Cardiac muscle cell (in vitro differentiated cells and primary cell): Measurements from ENCODE around the gene ALOX5. TPM values are rescaled to one million over a fixed set of nuclear protein-coding genes. Genes with fewer than 3 reads are reported as not detected.

Source experiments
- DNase-seq, 2 donors: peaks; one replicate each; pipeline versions ENCODE4 v3.0.0 to v3.0.0-alpha.2; 2010 to 2017; ENCODE audit warnings: low read depth in 1 of 2, low spot score in 1 of 2
- H3K27ac ChIP-seq: fragments of 200-600 bp; sonication (generic); 2 replicates; pipeline ENCODE4 v1.5.1; 2016
- H3K27me3 ChIP-seq: fragments of 200-600 bp; sonication (generic); 2 replicates; pipeline ENCODE4 v1.6.0; 2016; ENCODE audit warnings: control low read depth
- H3K36me3 ChIP-seq: fragments of 200-600 bp; sonication (generic); 2 replicates; pipeline ENCODE4 v1.5.1; 2016; ENCODE audit warnings: control low read depth
- H3K4me1 ChIP-seq: fragments of 200-600 bp; sonication (generic); 2 replicates; pipeline ENCODE4 v1.8.1; 2017; ENCODE audit warnings: low read depth, mild to moderate bottlenecking, mixed run types
- H3K4me3 ChIP-seq: fragments of 200-600 bp; sonication (generic); 2 replicates; pipeline ENCODE4 v1.5.1; 2016; ENCODE audit warnings: mild to moderate bottlenecking
- H3K9me3 ChIP-seq: fragments of 200-600 bp; sonication (generic); 2 replicates; pipeline ENCODE4 v1.5.1; 2017; ENCODE audit warnings: low read depth, mild to moderate bottlenecking, control low read depth
- polyA plus RNA-seq: library from polyadenylated mRNA; unstranded; fragments of >200 nt; fragmentation: Nextera tagmentation; extraction: Ambion mirVana; gene quantifications from 2 replicates; pipeline ENCODE4 v1.2.1, GENCODE V29; 2016
- total RNA-seq: library from RNA; depleted of rRNA; stranded (reverse); fragments of >200 nt; gene quantifications from 2 replicates; pipeline ENCODE4 v1.2.3, GENCODE V29; 2016
- TF ChIP-seq, protein P1 (sequence below): IDR thresholded peaks from 2 replicates; pipeline ENCODE4 v1.5.1; 2012; ENCODE audit warnings: low read depth, mild to moderate bottlenecking, low read length

The ALOX5 gene
- total and polyA plus RNA-seq, 2 experiments from 2014 or later = 0.06 to 0.48 TPM

DNA sequence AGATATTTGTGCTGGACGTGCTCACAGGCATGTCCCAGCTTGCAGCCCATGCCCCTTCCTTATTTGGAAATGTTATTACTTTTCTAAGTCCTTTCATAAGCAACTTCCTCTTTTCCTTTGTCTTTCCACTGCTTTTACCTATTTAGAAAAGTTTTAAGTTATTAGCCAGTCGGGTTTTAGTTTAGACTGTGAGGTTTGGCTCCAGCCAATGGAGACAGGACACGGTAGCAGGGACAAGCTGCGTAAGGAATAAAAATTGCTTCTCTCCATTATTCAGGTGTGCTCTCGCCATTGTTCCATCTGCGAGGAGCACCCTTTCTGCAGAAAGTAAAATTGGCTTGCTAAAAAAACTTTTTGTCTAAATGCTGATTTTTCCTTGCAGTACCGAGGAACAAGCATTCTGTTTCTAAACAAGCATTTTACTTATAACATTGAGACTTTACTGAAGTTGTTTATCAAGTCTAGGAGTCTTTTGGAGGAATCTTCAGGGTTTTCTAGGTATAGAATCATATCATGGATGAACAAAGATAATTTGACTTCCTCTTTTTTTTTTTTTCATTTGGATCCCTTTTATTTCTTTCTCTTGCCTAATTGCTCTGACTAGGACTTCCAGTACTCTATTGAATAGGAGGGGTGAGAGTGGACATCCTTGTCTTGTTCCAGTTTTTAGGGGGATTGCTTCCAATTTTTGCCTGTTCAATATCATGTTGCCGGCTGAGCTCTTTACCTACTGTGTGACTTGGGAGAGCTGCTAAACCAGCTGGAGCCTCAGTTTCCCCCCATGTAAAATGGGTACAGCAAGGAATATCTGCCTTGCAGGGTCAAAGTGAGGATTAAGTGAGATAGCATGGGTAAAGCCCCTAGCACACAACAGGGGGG is 63.8 kb downstream of the ALOX5 start:
- Histone ChIP-seq H3K27ac (no peak overlapping the region), H3K36me3 (no peaks in the 10 kb centered on the region), H3K27me3 (no peaks in the 10 kb centered on the region), H3K9me3 (no peaks in the 10 kb centered on the region), H3K4me1 (no peaks in the 10 kb centered on the region), H3K4me3 (no peak overlapping the region)
- no peak for DNase-seq
- TF ChIP-seq, protein P1, sequence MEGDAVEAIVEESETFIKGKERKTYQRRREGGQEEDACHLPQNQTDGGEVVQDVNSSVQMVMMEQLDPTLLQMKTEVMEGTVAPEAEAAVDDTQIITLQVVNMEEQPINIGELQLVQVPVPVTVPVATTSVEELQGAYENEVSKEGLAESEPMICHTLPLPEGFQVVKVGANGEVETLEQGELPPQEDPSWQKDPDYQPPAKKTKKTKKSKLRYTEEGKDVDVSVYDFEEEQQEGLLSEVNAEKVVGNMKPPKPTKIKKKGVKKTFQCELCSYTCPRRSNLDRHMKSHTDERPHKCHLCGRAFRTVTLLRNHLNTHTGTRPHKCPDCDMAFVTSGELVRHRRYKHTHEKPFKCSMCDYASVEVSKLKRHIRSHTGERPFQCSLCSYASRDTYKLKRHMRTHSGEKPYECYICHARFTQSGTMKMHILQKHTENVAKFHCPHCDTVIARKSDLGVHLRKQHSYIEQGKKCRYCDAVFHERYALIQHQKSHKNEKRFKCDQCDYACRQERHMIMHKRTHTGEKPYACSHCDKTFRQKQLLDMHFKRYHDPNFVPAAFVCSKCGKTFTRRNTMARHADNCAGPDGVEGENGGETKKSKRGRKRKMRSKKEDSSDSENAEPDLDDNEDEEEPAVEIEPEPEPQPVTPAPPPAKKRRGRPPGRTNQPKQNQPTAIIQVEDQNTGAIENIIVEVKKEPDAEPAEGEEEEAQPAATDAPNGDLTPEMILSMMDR = no peak

DNA sequence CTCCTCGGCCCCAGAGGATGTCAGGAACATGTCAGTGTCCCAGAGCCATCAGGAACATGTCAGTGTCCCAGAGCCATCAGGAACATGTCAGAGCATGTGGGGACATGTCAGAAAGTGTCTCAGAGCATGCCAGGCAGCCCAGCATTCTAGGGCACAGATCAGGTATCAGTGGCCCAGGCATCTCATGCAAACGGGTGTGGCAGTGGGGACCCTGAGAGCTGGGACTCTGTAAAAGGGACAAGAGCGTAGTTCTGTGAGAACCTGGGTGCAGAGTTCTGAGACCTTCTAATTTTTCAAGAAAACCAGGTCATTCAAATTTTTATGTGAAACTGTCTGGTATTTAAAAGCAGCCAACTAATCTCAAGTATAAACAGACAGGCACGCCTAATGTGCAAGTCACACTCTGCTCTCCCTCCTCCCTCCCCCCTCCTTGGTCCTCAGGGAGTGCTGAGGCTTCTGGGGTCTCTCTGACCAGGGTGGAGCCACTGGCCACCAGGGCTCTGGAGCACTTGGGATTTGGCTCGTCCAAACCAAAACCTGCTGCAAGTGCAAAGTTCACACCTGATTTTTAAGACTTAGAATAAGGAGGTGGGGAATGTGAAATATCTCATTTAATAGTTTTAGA is 64.6 kb downstream of the ALOX5 start:
- Histone ChIP-seq H3K9me3 (no peaks in the 10 kb centered on the region), H3K27me3 (no peaks in the 10 kb centered on the region), H3K4me3 (no peak overlapping the region), H3K27ac (no peak overlapping the region), H3K4me1 (no peaks in the 10 kb centered on the region), H3K36me3 (no peaks in the 10 kb centered on the region)
- TF ChIP-seq, protein P1 = no peak
- DNase-seq = no peak

DNA sequence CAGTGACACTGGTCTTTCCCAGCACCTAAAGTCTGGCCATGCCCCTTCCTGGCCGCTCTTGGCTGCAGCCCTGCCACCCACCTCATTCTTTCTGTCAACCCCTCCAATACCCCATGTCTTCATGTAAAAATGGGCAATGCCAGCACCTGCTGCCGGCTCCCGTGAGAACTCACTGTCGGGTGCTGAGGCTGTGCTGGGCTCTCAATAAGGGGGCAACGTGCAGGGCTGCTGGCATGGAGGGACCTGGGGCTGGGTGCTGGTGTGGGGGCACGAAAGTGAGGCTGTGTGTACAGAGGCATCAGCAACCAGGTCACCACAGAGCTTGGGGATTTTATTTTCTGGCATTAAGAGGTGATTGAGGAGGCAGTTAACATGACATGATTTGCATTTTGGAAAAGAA is 65.3 kb downstream of the ALOX5 start:
- H3K36me3 ChIP-seq = no peaks in the 10 kb centered on the region
- H3K4me3 ChIP-seq = no peak overlapping the region
- H3K27me3 ChIP-seq = no peaks in the 10 kb centered on the region
- H3K4me1 ChIP-seq = no peaks in the 10 kb centered on the region
- DNase-seq = no peak
- no peak overlapping the region for H3K27ac ChIP-seq
- TF ChIP-seq, protein P1 = no peak
- H3K9me3 ChIP-seq = no peaks in the 10 kb centered on the region

DNA sequence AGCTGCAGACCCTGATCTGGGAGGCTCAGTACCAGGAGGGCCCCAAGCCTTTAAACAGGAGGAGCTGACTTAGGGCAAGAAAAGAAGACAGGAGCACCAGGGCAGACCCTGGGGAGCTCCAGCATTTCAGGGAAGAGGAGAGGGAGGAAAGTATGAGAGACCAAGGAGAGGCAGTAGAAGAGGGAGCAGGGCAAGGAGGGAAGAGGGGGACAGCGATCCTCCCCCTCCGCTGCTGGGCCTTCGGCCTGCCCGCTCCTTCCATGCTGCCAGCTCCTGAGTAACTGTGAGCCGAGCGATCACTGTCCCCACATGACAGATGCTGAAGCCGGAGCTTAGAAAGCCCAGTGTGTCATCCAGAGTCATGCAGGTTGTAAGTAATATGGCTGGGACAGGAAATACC is 65.9 kb downstream of the ALOX5 start:
- DNase-seq = no peak
- Histone ChIP-seq H3K36me3 (no peaks in the 10 kb centered on the region), H3K9me3 (no peaks in the 10 kb centered on the region), H3K27ac (no peak overlapping the region), H3K27me3 (no peaks in the 10 kb centered on the region), H3K4me3 (no peak overlapping the region), H3K4me1 (no peaks in the 10 kb centered on the region)
- TF ChIP-seq, protein P1 = no peak

DNA sequence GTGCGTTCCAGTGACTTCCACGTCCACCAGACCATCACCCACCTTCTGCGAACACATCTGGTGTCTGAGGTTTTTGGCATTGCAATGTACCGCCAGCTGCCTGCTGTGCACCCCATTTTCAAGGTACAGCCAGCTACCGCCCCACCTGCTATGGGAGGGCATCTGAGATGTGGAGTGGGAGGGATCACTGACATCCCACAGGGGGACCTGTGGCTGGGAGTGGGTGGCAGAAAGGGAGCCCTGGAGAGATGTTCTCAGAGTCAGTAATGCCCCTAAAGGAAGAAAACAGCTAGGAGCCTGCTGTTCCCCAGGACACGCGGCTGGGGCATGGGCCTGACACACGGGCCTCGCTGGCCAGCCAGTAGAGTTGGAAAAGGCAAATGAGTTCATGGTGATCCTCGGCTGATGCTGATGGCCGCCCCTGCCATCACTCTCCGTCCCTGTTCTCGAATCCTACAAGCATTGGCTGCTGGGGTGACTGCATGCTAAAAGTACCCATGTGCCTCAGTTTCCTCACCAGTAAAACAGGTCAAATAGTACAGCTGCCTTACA is 66.6 kb downstream of the ALOX5 start:
- no peak overlapping the region for H3K27ac ChIP-seq
- H3K27me3 ChIP-seq = no peaks in the 10 kb centered on the region
- H3K4me1 ChIP-seq = no peaks in the 10 kb centered on the region
- no peaks in the 10 kb centered on the region for H3K36me3 ChIP-seq
- H3K4me3 ChIP-seq = no peak overlapping the region
- no peaks in the 10 kb centered on the region for H3K9me3 ChIP-seq
- no peak for DNase-seq
- TF ChIP-seq, protein P1 = no peak
